GM10266 (cell line): Measurements from ENCODE around the gene ZFP92.

Experiments used
- DNase-seq: peaks from one replicate; pipeline ENCODE4 v3.0.0; 2012; ENCODE audit errors: extremely low spot score
- CTCF ChIP-seq: IDR thresholded peaks from 2 replicates; pipeline ENCODE4 v1.5.1; 2012; ENCODE audit warnings: mild to moderate bottlenecking, low read depth; ENCODE audit not compliant: control insufficient read depth, insufficient read depth; ENCODE audit errors: missing control alignments

The ZFP92 gene

GRCh38 chrX:153410373-153410772 is 899 bp upstream of the ZFP92 start:
- no peak for TF ChIP-seq CTCF

GRCh38 chrX:153410888-153411254 is 401 bp upstream of the ZFP92 start:
- DNase-seq: no peak
- no peak for TF ChIP-seq CTCF

More at GRCh38 chrX:153410373-153410772, 899 bp upstream of the ZFP92 start:
- DNase-seq: no peak

- no peak for TF ChIP-seq CTCF
- no peak for DNase-seq
These were observed 809 bp downstream of the ZFP92 start for GRCh38 chrX:153411988-153412574.

GRCh38 chrX:153412746-153413720 is 1.8 kb downstream of the ZFP92 start:
- no peak for DNase-seq
- no peak for TF ChIP-seq CTCF

- DNase-seq: no peak
- no peak for TF ChIP-seq CTCF
These were observed 2.5 kb downstream of the ZFP92 start for GRCh38 chrX:153413731-153414130.

- no peak for TF ChIP-seq CTCF
- no peak for DNase-seq
These were observed 3.7 kb downstream of the ZFP92 start for GRCh38 chrX:153414856-153415510.

- no peak for DNase-seq
- TF ChIP-seq CTCF: no peak
These were observed 5.6 kb downstream of the ZFP92 start for GRCh38 chrX:153416781-153417450.
